Activated CD4-positive, alpha-beta T cell treated with anti-CD3 and anti-CD28 coated beads, Interleukin-10, Interleukin-2, amounts not matched to agents 100 ng/mL and 50 ng/mL, durations not matched to agents 16 hours and 8 hours (primary cell): ENCODE data around the gene RPUSD1.

Source experiments
- DNase-seq: peaks from one replicate; pipeline ENCODE4 v3.0.0-alpha.2; 2020

Gene RPUSD1

GRCh38 chr16:798666-799065, 10.5 kb upstream of the RPUSD1 start:
- DNase-seq, result no peak

- no peak for DNase-seq
Observed at GRCh38 chr16:797686-798085, 9.5 kb upstream of the RPUSD1 start.

GRCh38 chr16:797120-797420, 8.9 kb upstream of the RPUSD1 start:
- DNase-seq, result peak; percentile 62

GRCh38 chr16:796296-797119, 8.3 kb upstream of the RPUSD1 start:
- DNase-seq, result no peak

GRCh38 chr16:795580-796229, 7.5 kb upstream of the RPUSD1 start:
- DNase-seq, result no peak

GRCh38 chr16:794853-795466, 6.8 kb upstream of the RPUSD1 start:
- DNase-seq, result no peak

- no peak for DNase-seq
Observed at GRCh38 chr16:794091-794822, 6.1 kb upstream of the RPUSD1 start.

GRCh38 chr16:793414-793813, 5.2 kb upstream of the RPUSD1 start:
- DNase-seq, result no peak

- DNase-seq, result no peak
Observed at GRCh38 chr16:792221-792995, 4.2 kb upstream of the RPUSD1 start.

- no peak for DNase-seq
Observed at GRCh38 chr16:791131-791530, 3.0 kb upstream of the RPUSD1 start.

GRCh38 chr16:790086-790485, 1.9 kb upstream of the RPUSD1 start:
- no peak for DNase-seq

GRCh38 chr16:789191-789850, 1.1 kb upstream of the RPUSD1 start:
- no peak for DNase-seq

GRCh38 chr16:788399-789126, 382 bp upstream of the RPUSD1 start, which contains the start of gene CHTF18:
TSS of gene CHTF18 (plus strand) at chr16:788620. CDS start at chr16:788685, 65 bp downstream.
- peak; percentile 96 for DNase-seq

- no peak for DNase-seq
Observed at GRCh38 chr16:787321-787966, 737 bp downstream of the RPUSD1 start.

- peak; percentile 80 for DNase-seq
Observed at GRCh38 chr16:785563-786535, 2.3 kb downstream of the RPUSD1 start.

- no peak for DNase-seq
Observed at GRCh38 chr16:784431-784830, 3.8 kb downstream of the RPUSD1 start.

GRCh38 chr16:783404-784161, 4.6 kb downstream of the RPUSD1 start:
- DNase-seq, result no peak

- DNase-seq, result no peak
Observed at GRCh38 chr16:782766-783403, 5.3 kb downstream of the RPUSD1 start.
